Ishikawa (cell line): Measurements from ENCODE around the gene EEF2K.

Experiments
- CEBPB ChIP-seq: IDR thresholded peaks from 2 replicates; pipeline ENCODE4 v1.6.1; 2012
- CREB1 ChIP-seq: IDR thresholded peaks from 2 replicates; pipeline ENCODE4 v1.6.1; 2012; ENCODE audit warnings: low read depth
- EGR1 ChIP-seq: IDR thresholded peaks from 2 replicates; pipeline ENCODE4 v1.6.1; 2012
- EP300 ChIP-seq: IDR thresholded peaks from 2 replicates; pipeline ENCODE4 v1.6.1; 2012; ENCODE audit warnings: borderline replicate concordance
- FOXM1 ChIP-seq: IDR thresholded peaks from 2 replicates; pipeline ENCODE4 v1.6.1; 2012; ENCODE audit warnings: low read depth, borderline replicate concordance
- NFIC ChIP-seq: IDR thresholded peaks from 2 replicates; pipeline ENCODE4 v1.6.1; 2012
- RAD21 ChIP-seq: IDR thresholded peaks from 2 replicates; pipeline ENCODE4 v1.6.1; 2012; ENCODE audit warnings: low read depth
- TAF1 ChIP-seq: IDR thresholded peaks from 2 replicates; pipeline ENCODE4 v1.6.1; 2012; ENCODE audit warnings: low read depth, mild to moderate bottlenecking
- TCF12 ChIP-seq: IDR thresholded peaks from 2 replicates; pipeline ENCODE4 v1.6.1; 2012; ENCODE audit warnings: low read depth
- TEAD4 ChIP-seq: IDR thresholded peaks from 2 replicates; pipeline ENCODE4 v1.6.1; 2012
- YY1 ChIP-seq: IDR thresholded peaks from 2 replicates; pipeline ENCODE4 v1.6.1; 2012; ENCODE audit warnings: low read depth
- ZBTB7A ChIP-seq: IDR thresholded peaks from 2 replicates; pipeline ENCODE4 v1.6.1; 2012; ENCODE audit warnings: low read depth
- TF ChIP-seq, protein P1 (sequence below): IDR thresholded peaks from 2 replicates; pipeline ENCODE4 v1.6.1; 2012
- TF ChIP-seq, protein P2 (sequence below): IDR thresholded peaks from 2 replicates; pipeline ENCODE4 v1.6.1; 2012
- TF ChIP-seq, protein P3 (sequence below): IDR thresholded peaks from 2 replicates; pipeline ENCODE4 v1.6.1; 2012; ENCODE audit warnings: low read depth, mild to moderate bottlenecking

Gene EEF2K

DNA sequence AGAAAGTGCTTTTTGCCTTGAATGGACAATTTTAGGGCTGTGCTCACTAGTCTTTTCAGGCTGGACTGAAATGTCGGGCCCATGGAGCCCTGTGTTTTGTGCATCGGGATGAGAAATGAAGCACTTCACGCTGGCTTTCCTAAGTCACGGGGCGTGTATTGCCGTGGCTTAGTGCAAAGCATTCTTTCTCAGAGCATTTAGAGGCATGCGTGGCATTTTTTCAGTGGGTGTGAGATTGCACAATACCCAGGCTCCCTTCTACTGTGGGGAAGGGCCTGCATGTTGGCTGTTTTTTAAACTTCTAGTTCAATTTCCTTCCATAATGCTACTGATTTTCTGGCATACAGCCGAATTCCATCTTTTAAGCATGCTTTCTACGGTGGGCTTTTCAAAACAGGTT is 78.6 kb downstream of the EEF2K start:
- TF ChIP-seq TCF12 (no peak), CEBPB (peak; percentile 71)

DNA sequence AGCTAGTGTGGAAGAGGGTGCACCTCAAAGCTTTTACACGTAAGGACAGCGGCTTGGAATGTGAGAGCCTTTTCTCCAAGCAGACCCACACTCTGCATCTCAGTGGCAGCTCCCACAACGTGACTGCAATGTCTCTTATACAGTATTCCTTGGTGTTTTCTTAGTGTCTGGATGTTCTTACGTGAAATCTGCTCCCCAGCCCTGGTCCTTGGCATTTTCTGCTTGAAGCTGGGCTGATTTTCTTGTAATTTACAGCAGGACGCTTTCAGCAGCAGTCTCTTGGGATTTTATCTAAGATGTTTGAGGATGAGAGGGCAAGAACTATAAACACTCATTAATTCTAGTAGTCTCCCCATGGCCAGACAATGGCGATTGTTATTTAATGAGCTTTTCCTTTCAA is 79.0 kb downstream of the EEF2K start:
- TF ChIP-seq TEAD4 (no peak), CREB1 (no peak), FOXM1 (no peak), EP300 (no peak), CEBPB (no peak), RAD21 (no peak), TCF12 (no peak), ZBTB7A (no peak), TAF1 (no peak), YY1 (no peak), NFIC (no peak), EGR1 (no peak)
- TF ChIP-seq, protein P1, sequence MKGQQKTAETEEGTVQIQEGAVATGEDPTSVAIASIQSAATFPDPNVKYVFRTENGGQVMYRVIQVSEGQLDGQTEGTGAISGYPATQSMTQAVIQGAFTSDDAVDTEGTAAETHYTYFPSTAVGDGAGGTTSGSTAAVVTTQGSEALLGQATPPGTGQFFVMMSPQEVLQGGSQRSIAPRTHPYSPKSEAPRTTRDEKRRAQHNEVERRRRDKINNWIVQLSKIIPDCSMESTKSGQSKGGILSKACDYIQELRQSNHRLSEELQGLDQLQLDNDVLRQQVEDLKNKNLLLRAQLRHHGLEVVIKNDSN = no peak
- TF ChIP-seq, protein P2, sequence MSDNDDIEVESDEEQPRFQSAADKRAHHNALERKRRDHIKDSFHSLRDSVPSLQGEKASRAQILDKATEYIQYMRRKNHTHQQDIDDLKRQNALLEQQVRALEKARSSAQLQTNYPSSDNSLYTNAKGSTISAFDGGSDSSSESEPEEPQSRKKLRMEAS = no peak
- TF ChIP-seq, protein P3, sequence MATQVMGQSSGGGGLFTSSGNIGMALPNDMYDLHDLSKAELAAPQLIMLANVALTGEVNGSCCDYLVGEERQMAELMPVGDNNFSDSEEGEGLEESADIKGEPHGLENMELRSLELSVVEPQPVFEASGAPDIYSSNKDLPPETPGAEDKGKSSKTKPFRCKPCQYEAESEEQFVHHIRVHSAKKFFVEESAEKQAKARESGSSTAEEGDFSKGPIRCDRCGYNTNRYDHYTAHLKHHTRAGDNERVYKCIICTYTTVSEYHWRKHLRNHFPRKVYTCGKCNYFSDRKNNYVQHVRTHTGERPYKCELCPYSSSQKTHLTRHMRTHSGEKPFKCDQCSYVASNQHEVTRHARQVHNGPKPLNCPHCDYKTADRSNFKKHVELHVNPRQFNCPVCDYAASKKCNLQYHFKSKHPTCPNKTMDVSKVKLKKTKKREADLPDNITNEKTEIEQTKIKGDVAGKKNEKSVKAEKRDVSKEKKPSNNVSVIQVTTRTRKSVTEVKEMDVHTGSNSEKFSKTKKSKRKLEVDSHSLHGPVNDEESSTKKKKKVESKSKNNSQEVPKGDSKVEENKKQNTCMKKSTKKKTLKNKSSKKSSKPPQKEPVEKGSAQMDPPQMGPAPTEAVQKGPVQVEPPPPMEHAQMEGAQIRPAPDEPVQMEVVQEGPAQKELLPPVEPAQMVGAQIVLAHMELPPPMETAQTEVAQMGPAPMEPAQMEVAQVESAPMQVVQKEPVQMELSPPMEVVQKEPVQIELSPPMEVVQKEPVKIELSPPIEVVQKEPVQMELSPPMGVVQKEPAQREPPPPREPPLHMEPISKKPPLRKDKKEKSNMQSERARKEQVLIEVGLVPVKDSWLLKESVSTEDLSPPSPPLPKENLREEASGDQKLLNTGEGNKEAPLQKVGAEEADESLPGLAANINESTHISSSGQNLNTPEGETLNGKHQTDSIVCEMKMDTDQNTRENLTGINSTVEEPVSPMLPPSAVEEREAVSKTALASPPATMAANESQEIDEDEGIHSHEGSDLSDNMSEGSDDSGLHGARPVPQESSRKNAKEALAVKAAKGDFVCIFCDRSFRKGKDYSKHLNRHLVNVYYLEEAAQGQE = no peak

DNA sequence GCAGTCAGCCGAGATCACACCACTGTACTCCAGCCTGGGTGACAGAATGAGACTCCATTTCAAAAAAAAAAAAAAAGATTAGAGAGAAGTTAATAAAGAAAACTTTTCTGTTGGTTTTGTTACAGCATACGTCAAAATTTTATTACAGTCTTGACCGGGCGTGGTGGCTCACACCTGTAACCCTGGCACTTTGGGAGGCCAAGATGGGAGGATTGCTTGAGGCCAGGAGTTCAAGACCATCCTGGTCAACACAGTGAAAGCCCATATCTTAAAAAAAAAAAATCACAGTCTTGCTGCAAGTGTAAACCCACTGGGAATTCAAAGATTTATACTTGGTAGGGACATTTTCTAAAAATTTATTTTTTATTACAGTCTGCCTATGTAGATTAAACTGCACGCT is 84.9 kb downstream of the EEF2K start:
- no peak for TF ChIP-seq YY1
- no peak for TF ChIP-seq RAD21
- no peak for TF ChIP-seq CEBPB
- TF ChIP-seq EP300 = no peak
- TF ChIP-seq, protein P3 = no peak
- no peak for TF ChIP-seq FOXM1
- TF ChIP-seq NFIC = no peak
- no peak for TF ChIP-seq EGR1
- TF ChIP-seq, protein P2 = no peak
- TF ChIP-seq, protein P1 = no peak
- no peak for TF ChIP-seq CREB1

DNA sequence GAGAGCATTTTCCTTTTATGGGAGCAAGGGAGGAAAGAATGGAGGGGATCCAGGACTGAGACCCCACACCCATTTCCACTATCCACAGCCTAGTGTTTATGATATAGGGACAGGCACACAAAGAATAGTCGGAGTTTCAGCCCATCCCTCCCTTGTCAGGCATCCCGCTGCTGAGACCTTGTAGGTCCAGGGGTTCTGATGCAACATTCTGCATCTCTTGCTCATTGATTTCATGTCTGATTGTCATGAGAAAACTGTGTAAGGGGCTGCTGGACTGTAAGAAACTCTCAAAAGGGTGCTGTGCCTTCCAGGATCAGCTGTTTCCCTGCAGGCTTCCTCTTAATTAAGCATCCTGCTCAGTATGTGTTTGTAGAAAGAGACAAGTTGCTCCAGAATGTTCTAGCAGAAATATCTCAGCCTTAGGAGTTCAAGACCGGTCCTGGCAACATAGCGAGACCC is 85.8 kb downstream of the EEF2K start:
- TF ChIP-seq TEAD4 (no peak), CREB1 (no peak), ZBTB7A (no peak), TAF1 (no peak), CEBPB (no peak), NFIC (no peak), RAD21 (no peak), TCF12 (no peak), EGR1 (no peak), EP300 (no peak)
- TF ChIP-seq, protein P2 = no peak
- TF ChIP-seq, protein P3 = no peak
- TF ChIP-seq, protein P1 = no peak
